HG02870 (cell line): ENCODE measurements around the gene SGSM1.

Experiments used
- ATAC-seq: cut with Tn5 transposase; IDR thresholded peaks from one replicate; pipeline ENCODE4 v1.9.1; 2021; ENCODE audit warnings: mild to moderate bottlenecking, moderate library complexity; ENCODE audit not compliant: unreplicated experiment

SGSM1 gene

GRCh38 chr22:24947383-24947782 lies 141.4 kb downstream of the SGSM1 start:
- no peak for ATAC-seq

DNA sequence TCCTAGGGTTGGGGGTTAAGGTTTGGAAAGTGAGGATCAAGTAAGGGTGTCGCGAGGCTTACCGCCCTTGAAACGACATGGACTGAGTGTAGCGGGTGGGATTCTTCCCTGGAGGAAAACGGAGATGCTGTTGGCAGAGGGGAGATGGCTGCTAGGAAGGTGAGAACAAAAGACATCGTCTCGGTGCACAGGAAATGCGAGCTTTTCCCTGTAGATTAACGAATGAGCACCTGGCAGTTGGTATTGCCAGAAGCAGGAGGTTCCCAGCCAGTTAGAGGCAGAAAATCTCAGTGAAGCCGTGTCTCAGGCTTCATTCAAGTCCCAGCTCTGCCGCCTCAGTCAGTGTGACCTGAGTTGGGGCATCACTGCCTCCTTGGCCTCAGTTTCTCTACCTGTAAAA lies 141.9 kb downstream of the SGSM1 start:
- no peak for ATAC-seq

DNA sequence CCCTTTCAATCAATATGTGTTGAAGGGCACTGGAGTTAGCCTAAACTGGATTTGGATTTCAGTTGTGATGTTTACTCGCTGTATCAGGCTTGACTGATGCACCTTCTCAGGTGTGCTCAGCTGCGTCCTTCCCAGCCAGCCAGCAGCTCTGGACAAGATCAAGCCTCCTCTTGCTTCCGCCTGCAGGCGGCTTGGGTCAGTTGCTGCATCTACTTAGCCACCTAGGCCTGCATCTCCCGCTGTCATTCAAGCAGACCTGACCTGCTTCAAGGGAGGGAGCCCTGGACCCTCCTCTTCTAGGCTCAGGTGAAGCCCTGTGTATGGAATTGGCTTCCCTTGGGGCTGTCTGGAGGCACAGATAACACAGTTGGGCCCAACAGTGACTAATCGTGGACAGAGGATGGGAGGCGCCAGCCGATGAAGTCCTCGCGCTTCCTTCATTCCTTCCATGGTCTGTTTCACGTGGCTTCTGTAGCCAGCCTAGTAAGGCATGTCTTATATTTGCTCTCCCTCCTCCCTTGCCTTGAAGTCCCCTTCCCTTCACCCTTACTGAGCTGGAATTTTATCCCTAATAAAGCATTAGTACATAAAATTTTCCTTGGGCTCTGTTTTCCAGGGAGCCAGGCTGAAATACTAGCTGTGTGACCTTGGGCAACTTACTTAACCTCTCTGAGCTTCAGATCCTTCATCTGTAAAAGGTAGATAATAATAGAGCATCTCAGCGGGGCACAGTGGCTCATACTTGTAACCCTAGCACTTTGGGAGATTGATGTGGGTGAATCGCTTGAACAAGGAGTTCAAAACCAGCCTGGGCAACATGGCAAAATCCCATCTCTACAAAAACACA lies 142.6 kb downstream of the SGSM1 start:
- no peak for ATAC-seq

- no peak for ATAC-seq
These were observed 144.4 kb downstream of the SGSM1 start for GRCh38 chr22:24950272-24950902.

GRCh38 chr22:24951942-24952836 lies 146.2 kb downstream of the SGSM1 start, which contains the start of gene KIAA1671:
KIAA1671 (plus strand) TSS chr22:24952716; CDS start chr22:25028000, 75,284 bp downstream.
- ATAC-seq: no peak

DNA sequence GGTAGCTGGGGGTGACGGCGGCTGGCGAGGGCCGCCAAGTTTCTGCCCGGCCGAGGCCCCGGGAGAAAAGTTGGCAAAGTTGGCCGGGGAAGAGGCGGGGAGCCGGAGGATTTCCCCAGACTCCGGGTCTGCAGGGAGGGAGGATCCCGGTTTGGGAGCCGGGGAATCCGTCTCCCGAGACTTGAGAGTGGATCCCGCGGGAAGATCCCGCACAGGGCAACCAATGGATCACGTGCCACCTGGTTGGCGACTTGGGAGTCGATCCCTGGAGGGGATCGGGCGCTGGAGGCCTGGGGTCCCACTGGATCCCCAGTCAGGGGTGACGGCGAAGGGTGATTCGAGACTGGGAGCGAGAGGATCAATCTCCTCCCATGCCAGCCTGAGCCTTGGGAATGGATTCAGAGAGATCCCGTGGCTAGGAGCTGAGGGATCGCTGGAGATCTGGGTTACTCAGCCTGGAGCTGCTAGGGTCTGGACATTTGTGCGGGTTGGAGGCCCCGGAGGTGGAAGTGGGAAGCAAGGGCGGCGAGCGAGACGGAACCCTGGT lies 146.9 kb downstream of the SGSM1 start:
- no peak for ATAC-seq

GRCh38 chr22:24953384-24954113 lies 147.5 kb downstream of the SGSM1 start:
- no peak for ATAC-seq

- no peak for ATAC-seq
These were observed 148.1 kb downstream of the SGSM1 start for GRCh38 chr22:24954114-24954463.

- ATAC-seq: no peak
These were observed 148.8 kb downstream of the SGSM1 start for GRCh38 chr22:24954856-24955255.

DNA sequence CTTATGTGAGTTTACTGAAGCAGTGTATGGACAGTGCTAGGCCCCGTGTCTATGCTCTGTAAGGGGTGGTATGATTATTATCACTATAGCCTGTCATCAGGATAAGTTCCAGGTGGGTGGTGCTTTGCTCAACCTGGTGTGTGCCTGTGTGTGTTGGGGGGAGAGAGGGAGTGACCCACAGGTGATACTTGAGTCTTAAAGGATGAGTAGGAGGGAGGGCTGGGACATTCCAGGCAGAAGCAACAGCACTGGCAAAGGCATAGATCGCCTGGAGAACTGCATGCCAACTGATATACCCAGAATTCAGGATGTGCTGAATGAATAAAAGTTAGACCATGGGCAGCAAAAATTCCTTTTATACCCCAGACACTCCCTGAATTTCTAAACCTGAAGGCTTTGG lies 151.0 kb downstream of the SGSM1 start:
- no peak for ATAC-seq

DNA sequence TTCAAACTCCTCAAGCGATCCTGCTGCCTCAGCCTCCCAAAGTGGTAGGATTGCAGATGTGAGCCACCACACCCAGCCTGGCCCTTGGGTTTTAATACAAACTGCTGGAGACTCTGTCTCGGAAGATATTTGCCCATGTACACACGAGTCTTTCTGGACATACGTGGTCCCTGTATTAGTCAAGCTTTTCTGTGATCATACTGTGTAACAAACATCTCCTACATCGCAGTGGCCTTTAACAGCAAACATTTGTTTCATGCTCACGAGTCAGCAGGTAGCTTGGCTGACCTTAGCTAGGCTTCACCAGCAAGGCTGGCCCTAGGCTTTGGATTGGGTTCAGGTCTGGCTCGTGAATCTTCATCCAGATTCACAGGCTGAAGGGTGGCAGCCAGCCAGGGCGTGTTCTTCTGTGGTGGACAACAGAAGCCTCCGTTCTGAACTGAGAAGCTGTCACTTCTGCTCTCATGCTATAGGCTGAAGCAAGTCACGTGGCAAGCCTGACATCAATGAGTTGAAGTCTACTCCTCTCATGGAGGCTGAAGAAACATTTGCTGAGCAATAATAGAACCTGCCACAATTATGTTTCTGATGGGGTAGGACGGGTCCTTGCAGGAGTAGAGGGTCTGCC lies 155.3 kb downstream of the SGSM1 start:
- ATAC-seq: no peak

- no peak for ATAC-seq
These were observed 156.1 kb downstream of the SGSM1 start for GRCh38 chr22:24962094-24962493.

DNA sequence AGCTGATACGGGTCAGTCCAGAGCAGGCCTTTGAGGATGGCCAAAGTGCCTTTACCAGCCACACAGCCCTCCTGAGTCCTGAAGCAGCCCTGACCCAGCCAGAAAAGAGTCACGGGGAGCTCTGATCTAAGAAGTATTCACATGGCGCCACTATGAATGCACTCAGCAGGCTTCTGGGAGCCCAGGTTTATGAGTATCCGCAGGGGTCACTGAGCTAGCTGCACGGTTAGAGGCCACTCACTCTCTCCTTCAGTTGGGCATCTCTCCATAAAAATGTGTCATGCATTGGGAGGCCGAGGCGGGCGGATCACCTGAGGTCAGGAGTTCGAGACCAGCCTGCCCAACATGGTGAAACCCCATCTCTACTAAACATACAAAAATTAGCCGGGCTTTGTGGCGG lies 156.8 kb downstream of the SGSM1 start:
- no peak for ATAC-seq

GRCh38 chr22:24964441-24964840 lies 158.4 kb downstream of the SGSM1 start:
- ATAC-seq: no peak

DNA sequence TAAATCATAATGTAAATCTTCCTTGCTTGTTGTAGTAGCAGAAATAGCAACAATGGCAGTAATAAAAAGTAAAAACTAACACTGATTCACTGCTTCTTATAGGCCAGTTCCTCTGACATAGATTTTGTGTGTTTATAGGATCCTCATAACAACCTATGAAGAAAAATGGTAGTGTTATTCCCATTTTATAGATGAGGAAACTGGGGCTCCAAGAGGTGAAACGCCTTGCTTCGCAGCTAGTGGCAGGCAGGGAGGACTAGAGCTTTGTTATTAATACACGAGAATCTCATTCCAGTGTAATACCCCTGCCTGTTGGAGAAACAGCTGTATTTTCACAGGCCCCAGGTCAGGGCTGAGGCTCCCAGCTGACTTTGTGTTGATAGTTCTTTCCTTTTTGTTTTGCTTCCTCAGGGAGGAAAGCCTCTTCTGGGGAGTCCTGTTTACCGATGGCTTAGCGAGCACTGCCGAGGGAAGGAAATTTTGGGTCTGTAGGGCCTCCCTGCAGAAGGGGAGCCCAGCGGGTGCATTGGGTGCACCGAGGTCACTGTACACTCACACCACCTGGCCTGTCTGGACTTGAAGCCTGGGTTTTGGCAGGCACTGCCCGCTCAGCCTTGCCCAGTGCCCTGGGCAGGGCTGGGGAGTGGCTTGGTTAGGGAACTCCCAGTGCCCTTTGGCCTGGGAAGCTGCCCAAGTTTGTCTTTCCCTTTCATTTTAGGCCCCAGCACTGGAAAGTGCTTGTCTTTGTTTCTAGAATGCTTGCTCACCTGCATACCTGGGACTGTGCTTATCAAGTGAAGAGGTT lies 160.0 kb downstream of the SGSM1 start:
- no peak for ATAC-seq

GRCh38 chr22:24968066-24968561 lies 162.1 kb downstream of the SGSM1 start:
- no peak for ATAC-seq

- no peak for ATAC-seq
These were observed 163.7 kb downstream of the SGSM1 start for GRCh38 chr22:24969560-24970301.

- no peak for ATAC-seq
These were observed 166.4 kb downstream of the SGSM1 start for GRCh38 chr22:24972369-24972768.
